ENCODE measurements around the gene FOXC1.

Gene FOXC1

GRCh38 chr6:1600063-1600763, 9.5 kb upstream of the FOXC1 start:
- H3K9me3 ChIP-seq, result no peaks in the 10 kb centered on the region
- H3K36me3 ChIP-seq, result no peaks in the 10 kb centered on the region
- no peak overlapping the region for H3K4me3 ChIP-seq
- TF ChIP-seq, protein P1, sequence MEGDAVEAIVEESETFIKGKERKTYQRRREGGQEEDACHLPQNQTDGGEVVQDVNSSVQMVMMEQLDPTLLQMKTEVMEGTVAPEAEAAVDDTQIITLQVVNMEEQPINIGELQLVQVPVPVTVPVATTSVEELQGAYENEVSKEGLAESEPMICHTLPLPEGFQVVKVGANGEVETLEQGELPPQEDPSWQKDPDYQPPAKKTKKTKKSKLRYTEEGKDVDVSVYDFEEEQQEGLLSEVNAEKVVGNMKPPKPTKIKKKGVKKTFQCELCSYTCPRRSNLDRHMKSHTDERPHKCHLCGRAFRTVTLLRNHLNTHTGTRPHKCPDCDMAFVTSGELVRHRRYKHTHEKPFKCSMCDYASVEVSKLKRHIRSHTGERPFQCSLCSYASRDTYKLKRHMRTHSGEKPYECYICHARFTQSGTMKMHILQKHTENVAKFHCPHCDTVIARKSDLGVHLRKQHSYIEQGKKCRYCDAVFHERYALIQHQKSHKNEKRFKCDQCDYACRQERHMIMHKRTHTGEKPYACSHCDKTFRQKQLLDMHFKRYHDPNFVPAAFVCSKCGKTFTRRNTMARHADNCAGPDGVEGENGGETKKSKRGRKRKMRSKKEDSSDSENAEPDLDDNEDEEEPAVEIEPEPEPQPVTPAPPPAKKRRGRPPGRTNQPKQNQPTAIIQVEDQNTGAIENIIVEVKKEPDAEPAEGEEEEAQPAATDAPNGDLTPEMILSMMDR (IDR thresholded peaks at IDR 0.05), result no peak
- intact Hi-C loops (cut with DNase I; ENCODE audit: low total_unique reads), result loop anchor here (5.0 to 10.0 kb wide), 2 partner anchors 435 to 597 kb away; no protein-coding TSS in a partner anchor
- H3K27me3 ChIP-seq, result no peaks in the 10 kb centered on the region
- no peak overlapping the region for H3K27ac ChIP-seq
- no peak for DNase-seq
- peaks cover 3 to 24% (median 13%) of the 10 kb centered on the region in 4 donors for H3K4me1 ChIP-seq

DNA sequence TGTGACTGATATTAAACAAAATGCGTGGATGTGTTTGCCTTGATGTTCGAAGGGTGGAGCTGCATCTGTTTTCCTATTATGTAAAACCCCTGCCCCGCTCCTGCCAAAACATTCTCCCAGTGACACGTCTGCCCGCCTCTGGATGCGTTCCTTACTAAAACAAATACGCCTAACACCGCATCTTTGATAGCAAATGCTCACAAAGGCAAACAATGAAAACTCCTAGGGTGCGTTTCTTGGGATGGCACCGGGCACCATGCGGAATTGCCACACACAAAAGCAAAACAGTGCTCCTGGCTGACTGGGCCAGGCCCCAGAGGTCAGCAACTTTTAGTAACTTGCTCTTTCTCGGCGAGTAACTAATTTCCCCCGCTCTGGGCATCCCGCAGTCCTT, 9.0 kb upstream of the FOXC1 start:
- H3K27ac ChIP-seq, result no peak overlapping the region
- intact Hi-C loops (cut with DNase I; ENCODE audit: low total_unique reads), result loop anchor here (5.0 to 10.0 kb wide), 2 partner anchors 434 to 597 kb away; no protein-coding TSS in a partner anchor

GRCh38 chr6:1601158-1602048, 8.3 kb upstream of the FOXC1 start:
- intact Hi-C loops (cut with DNase I; ENCODE audit: low total_unique reads), result loop anchor here (5.0 to 10.0 kb wide), 2 partner anchors 433 to 596 kb away; no protein-coding TSS in a partner anchor
- Histone ChIP-seq H3K27me3 (no peaks in the 10 kb centered on the region), H3K4me3 (no peak overlapping the region), H3K36me3 (no peaks in the 10 kb centered on the region), H3K4me1 (peaks cover 4 to 23% (median 14%) of the 10 kb centered on the region in 4 donors), H3K27ac (no peak overlapping the region), H3K9me3 (no peaks in the 10 kb centered on the region)
- no peak for DNase-seq
- TF ChIP-seq, protein P1 (IDR thresholded peaks at IDR 0.05), result no peak

More for the DNA sequence above, 9.0 kb upstream of the FOXC1 start:
- H3K4me3 ChIP-seq, result no peak overlapping the region
- H3K4me1 ChIP-seq, result peaks cover 4 to 29% (median 14%) of the 10 kb centered on the region in 4 donors
- H3K9me3 ChIP-seq, result no peaks in the 10 kb centered on the region
- no peak for DNase-seq
- TF ChIP-seq, protein P1 (IDR thresholded peaks at IDR 0.05), result no peak
- no peaks in the 10 kb centered on the region for H3K36me3 ChIP-seq
- H3K27me3 ChIP-seq, result no peaks in the 10 kb centered on the region

- no peak overlapping the region for H3K27ac ChIP-seq
Observed at GRCh38 chr6:1602049-1602713, 7.5 kb upstream of the FOXC1 start.

More at GRCh38 chr6:1602049-1602713, 7.5 kb upstream of the FOXC1 start:
- no peaks in the 10 kb centered on the region for H3K27me3 ChIP-seq
- no peaks in the 10 kb centered on the region for H3K9me3 ChIP-seq
- no peaks in the 10 kb centered on the region for H3K36me3 ChIP-seq
- intact Hi-C loops (cut with DNase I; ENCODE audit: low total_unique reads), result loop anchor here (5.0 to 10.0 kb wide), 2 partner anchors 433 to 595 kb away; no protein-coding TSS in a partner anchor
- peaks cover 4 to 21% (median 15%) of the 10 kb centered on the region in 4 donors for H3K4me1 ChIP-seq
- H3K4me3 ChIP-seq, result no peak overlapping the region
- no peak for DNase-seq
- TF ChIP-seq, protein P1 (IDR thresholded peaks at IDR 0.05), result no peak
